Measurements from ENCODE around the gene TNFRSF14.

TNFRSF14 gene

DNA sequence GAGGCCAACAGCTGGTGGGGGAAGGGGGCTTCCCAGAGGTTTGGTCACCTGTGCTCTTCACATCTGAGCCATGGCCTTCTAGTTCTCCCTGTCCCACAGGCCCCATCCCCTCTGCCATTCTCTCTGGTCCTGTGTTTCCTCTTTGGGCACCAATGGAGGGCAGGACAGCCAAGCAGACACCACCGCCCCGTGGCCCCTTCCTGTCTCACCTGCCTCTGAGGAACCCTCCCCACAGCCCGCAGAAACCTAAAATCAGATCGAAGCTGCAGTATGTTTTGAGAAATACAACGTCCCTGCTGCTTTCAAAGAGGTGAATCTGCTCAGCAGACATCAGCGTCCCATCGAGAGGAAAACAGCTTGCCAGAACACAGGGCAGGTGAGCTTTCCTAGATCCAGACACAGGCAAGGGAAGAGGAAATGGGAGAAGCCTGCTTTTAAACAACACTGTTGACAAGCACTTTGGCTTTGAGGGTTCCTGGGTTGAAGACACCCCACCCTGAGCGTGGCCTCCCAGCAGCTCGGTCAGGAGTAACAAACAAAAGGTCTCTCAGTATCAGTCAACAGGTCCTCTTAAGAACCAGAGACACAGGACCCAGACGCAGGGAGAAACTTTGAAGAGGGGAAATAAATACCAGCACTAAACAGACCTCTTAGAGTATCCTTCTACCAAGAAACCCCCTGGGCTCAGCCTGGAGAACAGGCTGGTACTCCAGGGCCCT lies 32.1 kb upstream of the TNFRSF14 start:
- no peak for DNase-seq

DNA sequence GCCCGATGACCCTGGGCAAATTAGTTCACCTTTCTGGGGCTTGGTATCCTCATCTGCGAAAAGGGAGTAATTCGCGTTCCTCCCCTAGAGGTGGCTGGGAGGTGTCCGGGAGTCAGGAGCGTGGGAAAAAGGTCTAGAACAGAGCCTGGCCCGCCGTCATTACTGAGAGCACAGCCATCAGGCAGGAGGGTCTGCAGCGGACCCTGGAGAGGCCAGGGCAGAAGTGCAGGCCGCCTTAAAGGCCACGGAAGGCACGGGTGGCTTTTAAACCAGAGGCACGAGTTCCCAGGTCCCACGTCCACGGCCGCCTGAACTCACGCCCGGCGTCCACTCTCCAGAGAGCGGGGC lies 30.6 kb upstream of the TNFRSF14 start:
- DNase-seq = no peak

DNA sequence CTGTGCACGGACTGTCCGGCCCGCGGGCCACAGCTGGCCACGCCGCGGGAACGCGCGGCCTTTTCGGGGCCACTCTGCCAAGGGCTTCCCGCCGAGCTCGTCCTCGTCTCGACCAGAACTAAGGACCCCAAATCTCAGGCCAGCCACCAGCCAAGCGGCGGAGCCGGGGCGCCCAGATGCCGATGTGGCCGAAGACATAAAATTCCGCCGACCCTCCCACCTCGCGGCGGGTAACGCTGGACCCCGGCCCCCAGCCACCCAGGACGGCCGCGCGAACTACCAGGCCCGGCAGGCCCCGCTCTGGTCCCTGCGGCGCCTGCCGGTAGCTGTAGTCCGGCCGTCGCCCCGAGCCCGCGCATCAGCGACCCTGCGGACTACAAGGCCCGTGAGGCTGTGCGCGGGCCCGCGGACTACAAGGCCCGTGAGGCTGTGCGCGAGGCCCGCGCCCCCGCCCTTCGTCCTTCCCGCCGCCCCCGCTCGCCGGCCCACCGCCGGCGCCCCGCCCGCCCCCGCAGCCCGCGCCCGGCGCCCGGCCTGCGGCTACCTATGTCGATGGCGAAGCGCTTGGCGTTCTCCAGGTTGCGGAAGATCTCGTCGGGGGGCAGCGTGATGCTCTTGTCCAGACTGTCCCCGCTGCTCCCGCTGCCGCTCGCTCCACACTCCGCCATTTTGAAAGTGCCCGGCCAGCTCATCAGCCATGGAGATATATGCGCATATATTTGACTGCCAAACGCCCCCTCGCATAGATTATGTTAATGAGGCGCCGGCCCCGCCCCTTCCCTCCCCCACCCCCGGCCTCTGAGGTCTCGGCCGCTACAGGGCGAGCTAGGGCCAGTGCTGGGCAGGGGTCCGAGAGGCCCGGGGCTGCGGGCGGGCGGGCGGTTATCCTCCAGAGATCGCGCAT lies 30.0 kb upstream of the TNFRSF14 start, which contains the start of gene PANK4:
Gene PANK4 (minus strand): TSS at position 677 of the 904 bp plus-strand sequence. CDS start 9 bp downstream, at position 668.
- peak; percentile 91 to 94 for DNase-seq

DNA sequence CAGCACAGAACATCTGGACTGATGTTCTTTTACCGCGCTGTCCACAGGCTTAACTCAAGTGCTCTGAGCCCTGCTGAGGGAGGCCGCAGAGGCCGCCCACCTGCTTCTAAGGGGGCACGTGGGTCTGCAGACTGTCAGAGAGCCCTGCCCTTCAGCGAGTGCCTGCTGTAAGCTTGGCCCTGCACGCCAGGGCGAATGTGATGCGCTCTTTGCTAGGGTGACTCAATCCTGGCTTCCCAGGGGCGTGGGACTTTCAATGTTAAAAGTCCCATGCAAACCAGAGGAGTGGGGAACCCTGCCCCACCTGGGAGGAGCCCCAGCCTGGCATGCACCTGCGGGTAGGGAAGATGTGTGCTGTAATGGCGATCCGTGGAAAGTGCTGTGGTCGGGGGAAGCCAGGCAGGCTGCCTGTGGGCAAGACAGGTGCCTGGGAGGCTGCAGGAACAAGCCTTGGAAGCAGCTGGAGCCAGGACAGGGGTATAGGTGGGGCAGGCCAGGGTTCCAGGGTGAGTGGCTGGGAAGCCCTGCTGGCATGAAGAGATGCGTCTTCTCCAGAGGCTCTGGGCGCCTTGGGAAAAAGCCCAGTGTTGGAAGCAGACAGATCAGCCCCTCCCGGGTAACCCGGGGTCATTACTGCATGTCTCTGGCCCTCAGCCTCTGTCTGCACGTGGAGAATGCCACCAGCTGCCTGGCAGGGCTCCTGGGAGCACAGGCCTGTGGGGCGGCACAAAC lies 29.2 kb upstream of the TNFRSF14 start:
- DNase-seq = peak; percentile 43 to 45

DNA sequence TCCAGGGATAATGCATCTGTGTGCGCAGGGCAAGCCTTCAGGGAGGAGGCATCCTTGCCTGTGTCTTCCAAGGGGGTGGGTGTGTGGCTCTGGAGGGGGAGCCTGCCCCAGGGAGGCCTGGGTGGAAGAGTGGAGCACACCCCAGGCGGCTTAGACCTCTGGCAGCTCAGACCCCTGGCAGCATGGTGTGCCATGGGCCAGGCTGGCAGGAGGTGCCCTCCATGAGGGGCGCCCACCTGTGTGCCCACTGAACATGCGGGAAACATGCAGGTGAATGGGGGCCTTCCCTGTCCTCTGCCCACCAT lies 28.7 kb upstream of the TNFRSF14 start:
- DNase-seq = no peak

GRCh38 chr1:2528016-2528415 lies 28.2 kb upstream of the TNFRSF14 start:
- DNase-seq = peak in 1 of 2 donors; percentile 39

GRCh38 chr1:2528611-2528965 lies 27.6 kb upstream of the TNFRSF14 start:
- no peak for DNase-seq

- DNase-seq = peak in 1 of 2 donors; percentile 21
Observed at GRCh38 chr1:2528966-2529783, 27.0 kb upstream of the TNFRSF14 start.

GRCh38 chr1:2529784-2530512 lies 26.2 kb upstream of the TNFRSF14 start, which contains the start of gene HES5:
Gene HES5, minus strand, starts transcription at chr1:2530263. Its CDS starts 99 bp downstream, at chr1:2530164.
- peak in 1 of 2 donors; percentile 24 for DNase-seq

GRCh38 chr1:2530513-2531361 lies 25.4 kb upstream of the TNFRSF14 start:
- DNase-seq = peak in 1 of 2 donors; percentile 40

- DNase-seq = no peak
Observed at GRCh38 chr1:2532485-2533160, 23.5 kb upstream of the TNFRSF14 start.

DNA sequence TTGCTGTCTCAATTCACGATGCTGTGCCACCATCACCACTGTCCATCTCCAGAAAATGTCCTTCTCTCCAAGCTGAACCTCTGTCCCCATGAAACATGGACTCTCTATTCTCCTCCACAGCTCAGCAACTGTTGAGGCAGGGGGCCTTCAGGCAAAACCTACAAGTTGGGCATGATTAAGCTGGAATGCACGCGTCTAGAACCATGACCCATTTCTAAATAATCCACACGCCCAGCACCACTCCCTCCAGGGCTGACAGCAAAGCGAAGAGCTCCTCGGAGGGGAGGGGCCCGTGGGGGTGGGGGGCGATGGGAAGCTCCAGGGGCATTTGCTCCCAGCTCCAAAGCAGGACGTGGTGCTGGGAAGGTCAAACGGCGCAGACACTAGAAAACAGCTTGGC lies 22.8 kb upstream of the TNFRSF14 start:
- DNase-seq = no peak

DNA sequence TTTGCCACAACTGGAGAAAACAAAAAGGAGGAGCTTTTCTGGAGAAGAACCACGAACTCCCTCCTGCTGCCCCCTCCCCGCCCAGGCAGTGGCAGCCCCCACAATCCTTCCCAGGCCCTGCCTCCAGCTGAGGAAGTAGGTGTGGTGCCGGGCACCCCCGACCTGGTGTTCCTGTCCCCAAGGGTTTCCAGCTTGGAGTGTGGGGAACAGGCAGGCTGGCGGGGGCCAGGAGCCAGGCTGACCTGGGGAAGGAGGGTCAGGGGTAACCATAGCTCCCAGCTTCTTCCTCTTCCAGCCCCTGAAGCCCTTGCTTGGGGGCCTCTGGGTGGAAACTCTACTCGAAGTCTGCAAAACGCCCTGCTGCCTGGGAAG lies 21.9 kb upstream of the TNFRSF14 start:
- DNase-seq = no peak

DNA sequence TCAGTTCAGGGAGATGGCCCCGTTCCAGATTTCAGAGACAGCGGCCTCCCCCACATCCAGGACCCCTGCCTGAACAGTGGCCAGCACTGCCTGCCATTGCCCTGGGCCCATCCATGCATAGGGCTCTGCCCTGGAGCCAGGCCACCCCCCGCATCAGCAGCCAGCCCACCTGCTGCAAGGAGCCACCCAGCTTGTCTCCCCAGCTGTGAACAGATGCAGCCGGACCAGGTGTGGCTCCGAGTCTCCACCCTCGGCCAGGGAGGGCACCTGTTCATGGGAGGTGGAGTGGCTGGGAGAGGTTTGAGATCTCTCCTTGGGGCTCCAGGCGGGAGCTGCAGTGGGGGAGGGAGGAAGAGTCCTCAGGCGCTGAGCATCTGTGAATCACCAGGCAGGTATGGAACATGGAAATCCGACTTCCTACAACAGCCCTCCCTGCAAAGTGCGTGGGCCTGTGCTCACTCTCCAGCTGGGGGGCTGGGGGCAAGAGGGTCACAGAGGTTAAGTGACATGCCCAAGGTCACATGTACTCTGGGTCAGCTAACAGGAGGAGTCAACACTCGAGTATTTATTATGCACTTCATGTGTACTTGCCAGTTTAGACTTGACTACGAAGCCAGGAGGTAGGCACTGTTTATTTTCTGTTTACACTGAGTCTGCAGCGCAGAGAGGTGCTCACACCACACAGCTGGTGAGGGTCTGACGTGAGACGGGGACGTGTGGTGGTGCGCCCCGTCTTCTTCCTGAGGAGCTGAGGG lies 21.3 kb upstream of the TNFRSF14 start:
- DNase-seq = no peak

DNA sequence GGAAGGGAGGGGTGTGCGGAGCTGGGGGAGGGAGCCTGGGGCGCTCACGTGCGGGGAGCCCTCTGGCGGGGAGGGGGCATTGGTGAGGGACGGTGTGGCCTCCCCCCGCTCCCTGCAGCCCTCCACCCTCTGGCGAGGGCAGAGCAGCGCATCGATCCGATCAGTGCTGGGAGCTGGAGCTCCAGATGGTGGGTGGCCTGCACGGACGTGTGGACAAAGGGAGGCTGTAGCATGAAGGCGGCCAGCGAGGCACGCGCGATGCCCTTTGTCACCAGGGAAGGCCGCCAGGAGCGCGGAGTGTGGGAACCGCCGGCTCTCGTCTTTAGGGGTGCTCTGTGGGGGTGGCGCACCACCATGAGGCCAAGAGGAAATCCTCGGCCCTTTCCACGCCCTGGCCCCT lies 20.7 kb upstream of the TNFRSF14 start:
- DNase-seq = no peak

GRCh38 chr1:2535981-2536380 lies 20.2 kb upstream of the TNFRSF14 start:
- DNase-seq = no peak

DNA sequence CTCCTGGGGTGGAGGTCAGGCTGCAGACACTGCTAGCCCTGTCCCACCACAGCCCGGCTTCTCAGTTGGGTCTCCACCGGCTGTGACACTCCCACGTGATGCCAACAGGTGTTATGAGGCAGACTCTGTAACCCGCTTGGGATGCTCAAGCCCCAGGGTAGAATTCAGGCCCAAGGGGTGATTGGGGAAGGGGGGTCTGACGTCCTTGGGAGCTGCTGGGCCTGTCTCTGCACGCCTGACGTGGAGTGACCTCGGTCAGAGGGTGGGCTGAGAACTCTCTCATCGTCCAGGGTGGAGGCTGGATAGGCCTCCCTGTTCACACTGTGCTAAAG lies 18.4 kb upstream of the TNFRSF14 start:
- no peak for DNase-seq

DNA sequence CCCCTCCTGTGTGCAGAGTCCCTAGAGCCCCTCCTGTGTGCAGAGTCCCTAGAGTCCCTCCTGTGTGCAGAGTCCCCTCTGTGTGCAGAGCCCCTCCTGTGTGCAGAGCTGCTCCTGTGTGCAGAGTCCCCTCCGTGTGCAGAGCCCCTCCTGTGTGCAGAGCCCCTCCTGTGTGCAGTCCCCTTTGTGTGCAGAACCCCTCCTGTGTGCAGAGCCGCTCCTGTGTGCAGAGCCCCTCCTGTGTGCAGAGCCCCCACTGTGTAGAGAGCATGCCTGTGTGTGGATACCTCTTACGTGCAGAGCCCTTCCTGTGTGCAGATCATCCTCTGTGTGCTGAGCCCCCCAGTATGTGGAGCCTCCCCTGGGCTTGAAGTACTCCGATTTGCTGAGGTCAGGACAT lies 17.8 kb upstream of the TNFRSF14 start:
- DNase-seq = no peak

- DNase-seq = no peak
Observed at GRCh38 chr1:2538872-2539271, 17.3 kb upstream of the TNFRSF14 start.
